DMS114 treated with DMSO at 0.1 percent for 48 hours (cell line): ENCODE data around the gene SPEM1.

Experiments used
- DNase-seq: peaks from one replicate; lab custom pipeline; 2025; ENCODE audit not compliant: unreplicated experiment; lab: John Stamatoyannopoulos, UW

Gene SPEM1

DNA sequence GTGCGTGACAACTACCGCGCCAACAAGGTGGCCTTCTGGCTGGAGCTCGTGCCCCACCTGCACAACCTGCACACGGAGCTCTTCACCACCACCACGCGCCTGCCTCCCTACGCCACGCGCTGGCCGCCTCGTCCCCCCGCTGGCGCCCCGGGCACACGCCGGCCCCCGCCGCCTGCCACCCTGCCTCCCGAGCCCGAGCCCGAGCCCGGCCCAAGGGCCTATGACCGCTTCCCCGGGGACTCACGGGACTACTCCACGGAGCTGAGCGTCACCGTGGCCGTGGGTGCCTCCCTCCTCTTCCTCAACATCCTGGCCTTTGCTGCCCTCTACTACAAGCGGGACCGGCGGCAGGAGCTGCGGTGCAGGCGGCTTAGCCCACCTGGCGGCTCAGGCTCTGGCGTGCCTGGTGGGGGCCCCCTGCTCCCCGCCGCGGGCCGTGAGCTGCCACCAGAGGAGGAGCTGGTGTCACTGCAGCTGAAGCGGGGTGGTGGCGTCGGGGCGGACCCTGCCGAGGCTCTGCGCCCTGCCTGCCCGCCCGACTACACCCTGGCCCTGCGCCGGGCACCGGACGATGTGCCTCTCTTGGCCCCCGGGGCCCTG is 3.0 kb upstream of the SPEM1 start:
- DNase-seq: no peak

DNA sequence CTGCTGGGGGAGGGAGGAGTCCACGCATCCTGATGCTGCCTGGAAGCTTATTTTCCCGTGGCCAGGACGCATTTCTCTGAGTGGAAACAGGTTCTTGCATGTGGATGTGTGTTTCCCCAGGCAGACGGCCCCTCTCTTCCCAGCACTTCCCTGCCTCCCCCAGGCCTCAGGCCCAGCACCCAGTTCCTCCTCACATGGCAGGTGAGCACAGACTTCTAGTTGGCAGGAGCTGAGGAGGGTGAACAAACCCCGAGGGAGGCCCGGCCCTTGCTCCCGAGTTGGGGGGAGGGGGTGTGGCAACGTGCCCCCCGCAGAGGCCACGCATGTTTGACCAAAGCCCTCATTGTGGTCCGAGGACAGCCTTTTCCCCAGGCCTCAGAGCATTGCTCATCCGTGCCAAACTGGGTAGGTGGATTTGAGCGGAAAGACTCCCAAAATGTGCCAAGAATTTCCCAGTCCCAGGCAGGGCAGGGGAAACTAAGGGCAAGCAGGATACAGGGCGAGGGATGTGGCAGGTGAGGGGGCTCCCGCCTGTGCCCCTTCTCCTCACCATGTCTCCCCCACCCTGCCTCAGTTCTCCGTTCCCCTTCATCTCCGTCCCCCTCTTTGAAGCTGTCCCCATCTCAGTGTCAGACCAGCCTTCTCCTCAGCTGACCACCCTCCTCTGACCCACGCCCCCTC is 1.5 kb upstream of the SPEM1 start:
- no peak for DNase-seq

DNA sequence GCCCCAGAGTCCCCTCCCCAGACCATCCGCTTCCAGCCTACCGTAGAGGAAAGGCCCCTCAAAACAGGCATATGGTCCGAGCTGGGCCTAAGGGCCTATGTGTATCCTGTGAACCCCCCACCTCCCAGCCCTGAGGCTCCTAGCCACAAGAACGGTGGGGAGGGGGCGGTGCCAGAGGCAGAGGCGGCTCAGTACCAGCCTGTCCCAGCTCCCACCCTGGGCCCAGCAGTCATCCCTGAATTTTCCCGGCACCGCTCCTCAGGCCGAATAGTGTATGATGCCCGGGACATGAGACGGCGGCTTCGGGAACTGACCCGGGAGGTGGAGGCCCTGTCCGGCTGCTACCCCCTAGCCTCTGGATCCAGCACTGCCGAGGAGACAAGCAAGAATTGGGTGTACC is 1.1 kb downstream of the SPEM1 start:
- no peak for DNase-seq

DNA sequence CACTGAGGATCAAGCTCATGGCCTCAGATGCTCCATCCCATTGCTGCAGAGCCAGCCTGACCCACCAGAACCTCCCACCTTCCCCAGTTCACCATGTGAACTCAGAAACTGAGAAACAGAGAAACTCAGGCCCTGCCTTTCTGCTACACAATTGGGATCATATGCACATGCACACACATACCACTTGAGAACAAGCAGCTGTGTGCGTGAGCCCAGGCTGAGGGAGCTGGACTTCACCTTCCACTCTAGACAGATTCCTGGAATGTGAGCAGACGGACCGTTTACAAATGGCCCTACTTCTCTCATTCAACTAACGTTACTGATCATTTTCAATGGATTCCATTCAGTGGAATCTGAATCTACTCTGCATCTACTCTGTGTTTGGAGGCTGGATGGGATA is 3.6 kb downstream of the SPEM1 start:
- no peak for DNase-seq

DNA sequence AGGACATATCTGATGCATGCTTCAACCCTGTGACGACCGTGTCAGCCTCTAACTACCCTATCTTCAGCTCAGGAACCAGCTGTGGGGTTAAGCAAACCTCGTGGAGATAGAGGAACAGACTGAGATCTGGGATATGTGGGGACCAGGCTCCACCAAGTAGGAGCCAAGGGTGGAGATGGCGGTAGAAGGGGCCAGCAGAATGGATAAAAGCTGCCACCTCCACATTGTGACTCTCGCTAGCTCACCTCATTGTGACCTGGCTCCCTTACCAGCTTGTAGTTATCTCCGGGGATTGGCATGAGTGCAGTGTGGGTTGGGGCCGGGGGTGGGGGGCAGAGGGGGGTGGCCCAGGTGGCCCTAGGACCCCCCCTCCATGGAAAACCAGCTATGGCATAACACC is 5.2 kb downstream of the SPEM1 start, which contains the start of gene SPEM2:
Gene SPEM2, plus strand, starts transcription at position 301 of the 400 bp plus-strand sequence. Its CDS starts 73 bp downstream, at position 374.
- no peak for DNase-seq

DNA sequence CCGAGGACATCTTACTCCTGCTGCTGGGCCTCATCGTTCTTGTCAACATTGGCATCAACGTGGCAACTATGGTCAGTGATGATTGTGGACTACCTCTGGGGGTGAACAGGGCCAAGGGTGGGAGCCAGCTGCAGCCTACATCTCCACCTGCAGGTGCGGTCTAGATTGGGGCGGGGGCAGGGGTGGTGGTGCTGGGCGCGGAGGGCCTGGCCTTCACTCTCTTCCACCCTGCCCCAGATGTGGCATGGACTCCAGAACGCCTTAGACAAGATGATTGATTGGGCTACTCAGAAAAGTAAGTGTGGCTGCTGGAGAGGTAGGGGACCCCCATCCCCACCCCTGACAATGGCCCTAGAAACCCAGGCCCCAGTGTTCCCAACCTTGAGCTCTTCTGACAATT is 5.6 kb downstream of the SPEM1 start:
- DNase-seq: no peak

DNA sequence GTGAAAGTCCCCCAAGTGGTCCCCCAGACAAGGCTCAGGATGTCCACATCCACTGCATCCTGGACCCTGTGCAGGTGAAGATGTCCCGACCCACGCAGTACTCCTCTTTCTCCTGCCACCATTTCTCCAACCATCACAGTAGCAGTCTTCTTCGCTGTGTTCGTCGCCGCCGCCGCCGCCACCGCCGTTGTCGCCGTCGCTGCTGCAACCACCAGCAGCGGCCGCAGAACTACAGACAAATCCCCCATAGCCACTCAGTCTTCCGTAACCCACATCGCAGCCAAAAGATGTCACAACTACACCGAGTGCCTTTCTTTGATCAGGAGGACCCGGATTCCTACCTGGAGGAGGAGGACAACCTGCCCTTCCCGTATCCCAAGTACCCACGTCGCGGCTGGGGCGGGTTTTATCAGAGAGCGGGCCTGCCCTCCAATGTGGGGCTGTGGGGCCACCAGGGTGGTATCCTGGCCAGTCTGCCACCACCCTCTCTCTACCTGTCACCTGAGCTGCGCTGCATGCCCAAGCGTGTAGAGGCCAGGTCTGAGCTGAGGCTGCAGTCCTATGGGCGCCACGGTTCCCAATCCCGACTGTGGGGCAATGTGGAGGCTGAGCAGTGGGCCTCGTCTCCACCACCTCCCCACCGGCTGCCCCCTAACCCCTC is 6.2 kb downstream of the SPEM1 start:
- no peak for DNase-seq

DNA sequence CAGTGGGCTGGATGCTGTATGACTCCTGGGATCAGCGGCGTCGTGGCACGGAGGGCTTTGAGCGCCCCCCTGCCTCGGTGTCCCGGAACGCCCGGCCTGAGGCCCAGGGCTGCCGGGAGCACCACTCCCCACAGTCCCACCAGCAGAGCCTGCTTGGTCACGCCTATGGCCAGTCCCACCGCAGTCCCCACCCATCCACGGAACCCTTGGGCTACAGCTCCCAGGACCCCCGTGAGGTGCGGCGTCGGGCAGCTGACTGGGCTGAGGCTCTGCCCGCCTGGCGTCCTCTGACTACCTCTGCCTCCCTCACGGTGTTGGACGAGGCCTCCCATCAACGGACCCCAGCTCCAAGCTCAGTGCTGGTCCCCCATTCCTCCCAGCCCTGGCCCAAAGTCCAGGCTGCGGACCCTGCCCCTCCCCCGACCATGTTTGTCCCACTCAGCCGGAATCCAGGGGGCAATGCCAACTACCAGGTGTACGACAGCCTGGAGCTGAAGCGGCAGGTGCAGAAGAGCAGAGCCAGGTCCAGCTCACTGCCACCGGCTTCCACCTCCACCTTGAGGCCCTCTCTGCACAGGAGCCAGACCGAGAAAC is 6.9 kb downstream of the SPEM1 start:
- no peak for DNase-seq

DNA sequence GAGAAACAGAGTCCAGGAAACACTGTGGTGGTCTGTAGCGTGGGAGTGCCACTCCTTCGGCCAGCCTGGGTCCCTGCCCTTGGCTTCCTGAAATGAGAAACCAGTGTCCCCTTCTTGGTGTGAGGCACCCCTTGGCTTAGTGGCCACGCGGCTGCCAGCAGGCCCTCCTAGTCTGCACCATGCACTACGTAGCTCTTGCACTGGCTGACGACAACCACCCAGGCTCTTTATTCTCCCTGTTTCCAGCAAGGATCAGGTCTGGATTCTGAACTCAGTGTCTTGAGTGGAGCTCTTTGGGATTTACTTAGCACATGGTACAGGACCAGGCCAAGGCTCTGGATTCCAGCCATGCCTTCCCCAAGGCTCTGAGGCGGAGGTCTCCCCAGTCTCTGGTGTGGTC is 7.4 kb downstream of the SPEM1 start:
- DNase-seq: no peak

DNA sequence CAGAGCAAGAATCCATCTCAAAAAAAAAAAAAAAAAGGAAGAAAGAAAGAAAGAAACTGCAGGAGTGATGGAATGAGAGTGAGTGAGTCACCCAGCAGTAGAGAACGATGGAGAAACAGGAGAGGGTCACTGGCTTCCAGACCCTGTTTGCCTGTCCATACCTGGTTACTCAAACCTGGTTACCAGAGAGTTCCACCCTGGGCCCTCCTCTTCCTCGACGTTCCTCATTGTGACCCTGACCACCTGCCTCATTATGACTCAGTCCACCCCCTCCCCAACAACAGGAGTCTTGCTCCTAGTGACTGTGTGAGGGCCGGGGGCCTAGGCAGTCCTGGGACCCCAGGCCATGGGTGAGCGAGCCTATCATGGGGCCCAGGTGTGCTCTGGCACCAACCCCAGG is 8.4 kb downstream of the SPEM1 start, which contains the start of gene SPEM3:
Gene SPEM3, plus strand, starts transcription at position 301 of the 400 bp plus-strand sequence. Its CDS starts 46 bp downstream, at position 347.
- no peak for DNase-seq

DNA sequence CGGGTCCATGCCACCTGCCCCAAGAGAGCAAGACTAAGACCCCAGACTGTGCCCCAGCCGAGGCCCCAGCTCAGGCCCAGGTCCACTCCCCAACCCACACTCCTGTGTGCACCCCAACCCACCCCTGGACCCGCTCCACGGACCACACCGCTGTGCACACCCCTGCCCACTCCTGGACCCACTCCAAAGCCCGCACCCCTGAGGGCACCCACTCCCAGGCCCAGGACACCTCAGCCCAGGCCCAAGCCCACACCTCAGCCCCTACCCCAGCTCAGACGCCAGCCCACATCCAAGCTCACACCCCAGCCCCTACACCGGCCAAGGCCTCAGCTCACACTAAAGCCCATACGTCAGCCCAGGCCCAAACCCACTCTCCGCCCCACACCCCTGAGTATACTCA is 9.6 kb downstream of the SPEM1 start:
- DNase-seq: no peak

DNA sequence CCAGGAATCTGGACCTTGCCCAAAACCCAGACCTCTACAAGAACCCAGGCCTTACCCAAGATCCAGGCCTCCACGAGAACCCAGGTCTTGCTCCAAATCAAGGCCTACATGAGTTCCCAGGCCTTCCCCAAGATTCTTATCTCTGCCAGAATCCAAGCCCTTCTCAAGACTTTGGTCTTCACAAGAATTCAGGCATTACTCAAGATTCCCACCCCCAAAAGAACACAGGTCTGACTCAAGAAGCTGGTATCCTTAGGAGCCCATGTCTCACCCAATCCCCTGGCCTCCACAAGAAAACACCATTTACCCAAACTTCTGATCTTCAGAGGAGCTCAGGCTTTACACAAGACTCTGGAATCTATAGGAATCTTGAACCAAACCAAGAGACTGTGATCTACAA is 11.1 kb downstream of the SPEM1 start:
- DNase-seq: no peak

DNA sequence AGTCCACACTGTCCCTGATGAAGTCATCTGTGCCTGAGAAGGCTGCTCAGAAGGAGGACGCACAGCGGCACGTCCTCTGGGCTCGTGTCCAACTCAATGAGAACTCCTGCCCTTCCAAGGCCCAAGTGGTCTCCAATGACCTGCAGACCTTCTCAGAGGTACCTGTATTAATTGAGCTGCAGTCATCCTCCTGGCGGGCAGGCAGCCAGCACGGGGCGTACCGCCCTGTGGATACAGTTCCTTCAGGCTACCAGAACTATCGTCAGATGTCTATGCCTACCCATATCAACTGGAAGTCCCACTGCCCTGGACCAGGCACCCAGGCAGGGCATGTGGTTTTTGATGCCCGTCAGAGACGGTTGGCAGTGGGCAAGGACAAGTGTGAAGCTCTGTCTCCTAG is 12.2 kb downstream of the SPEM1 start:
- no peak for DNase-seq

DNA sequence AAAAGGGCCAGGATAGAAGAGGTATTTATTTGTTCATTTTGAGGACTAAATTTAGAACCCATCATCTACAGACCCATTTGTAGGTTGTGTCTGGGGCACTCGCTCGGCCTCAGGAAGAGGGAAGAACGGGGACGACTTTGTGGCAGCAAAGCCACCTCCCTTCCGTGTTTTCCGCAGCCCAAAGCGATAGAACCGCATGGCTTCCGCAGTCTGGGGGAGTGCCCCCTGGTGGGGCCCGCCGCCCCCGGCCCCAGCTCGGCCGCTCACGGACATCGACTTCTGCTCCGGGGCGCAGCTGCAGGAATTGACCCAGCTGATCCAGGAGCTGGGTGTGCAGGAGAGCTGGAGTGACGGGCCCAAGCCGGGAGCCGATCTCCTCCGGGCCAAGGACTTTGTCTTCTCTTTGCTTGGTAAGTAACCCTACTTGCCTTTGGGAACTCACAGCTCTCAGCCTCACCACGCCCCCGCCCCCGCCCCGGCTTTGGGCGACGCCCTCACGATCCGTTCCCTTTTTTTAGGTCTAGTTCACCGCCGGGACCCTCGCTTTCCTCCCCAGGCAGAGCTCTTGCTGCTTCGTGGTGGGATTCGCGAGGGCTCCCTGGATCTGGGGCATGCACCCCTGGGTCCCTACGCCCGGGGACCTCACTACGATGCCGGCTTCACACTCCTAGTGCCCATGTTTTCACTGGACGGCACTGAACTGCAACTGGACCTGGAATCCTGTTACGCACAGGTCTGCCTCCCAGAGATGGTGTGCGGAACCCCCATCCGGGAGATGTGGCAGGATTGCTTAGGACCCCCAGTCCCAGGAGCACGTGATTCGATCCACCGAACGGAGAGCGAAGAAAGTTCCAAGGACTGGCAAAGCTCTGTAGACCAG is 15.8 kb downstream of the SPEM1 start:
- DNase-seq: no peak

DNA sequence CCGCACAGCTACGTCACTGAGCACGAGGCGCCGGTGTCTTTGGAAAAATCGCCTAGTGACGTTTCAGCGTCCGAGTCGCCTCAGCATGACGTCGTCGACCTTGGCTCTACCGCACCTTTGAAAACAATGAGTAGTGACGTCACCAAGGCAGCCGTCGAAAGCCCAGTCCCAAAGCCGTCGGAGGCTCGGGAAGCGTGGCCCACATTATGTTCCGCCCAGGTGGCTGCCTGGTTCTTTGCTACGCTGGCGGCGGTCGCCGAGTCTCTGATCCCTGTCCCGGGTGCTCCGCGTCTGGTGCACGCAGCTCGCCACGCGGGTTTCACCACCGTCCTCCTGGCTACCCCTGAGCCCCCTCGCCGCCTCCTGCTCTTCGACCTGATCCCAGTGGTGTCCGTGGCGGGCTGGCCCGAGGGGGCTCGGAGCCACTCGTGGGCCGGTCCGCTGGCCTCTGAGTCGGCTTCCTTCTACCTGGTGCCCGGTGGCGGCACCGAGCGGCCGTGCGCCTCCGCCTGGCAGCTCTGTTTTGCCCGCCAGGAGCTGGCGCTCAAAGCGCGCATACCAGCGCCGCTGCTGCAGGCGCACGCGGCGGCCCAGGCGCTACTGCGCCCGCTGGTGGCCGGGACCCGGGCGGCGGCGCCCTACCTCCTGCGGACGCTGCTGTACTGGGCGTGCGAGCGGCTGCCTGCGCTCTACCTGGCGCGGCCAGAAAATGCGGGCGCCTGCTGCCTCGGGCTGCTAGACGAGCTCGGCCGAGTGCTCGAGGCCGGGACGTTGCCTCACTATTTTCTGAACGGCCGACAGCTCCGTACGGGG is 16.6 kb downstream of the SPEM1 start:
- peak; percentile 36 for DNase-seq

DNA sequence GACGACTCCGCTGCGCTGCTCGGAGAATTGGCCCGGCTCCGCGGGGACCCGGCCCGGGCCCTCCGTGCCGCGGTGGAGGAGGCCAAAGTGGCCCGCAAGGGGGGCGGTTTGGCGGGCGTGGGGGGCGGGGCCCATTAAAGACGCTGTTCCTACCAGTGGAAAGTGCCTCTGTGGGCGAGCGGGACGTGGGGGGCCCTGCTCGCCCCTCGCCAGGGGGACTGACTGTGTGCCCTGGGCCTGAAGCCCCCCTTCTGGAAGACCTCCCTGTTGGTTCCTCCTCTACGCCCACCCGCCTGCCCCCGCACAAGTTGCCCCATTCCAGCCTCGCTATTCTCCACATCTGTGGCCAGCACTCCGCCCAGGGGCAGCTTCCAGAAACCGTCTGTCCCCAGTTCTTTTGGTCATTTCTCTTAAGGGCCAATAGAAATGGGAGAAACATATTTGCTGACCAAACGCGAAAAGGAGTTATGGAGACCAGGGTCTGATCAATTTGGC is 17.3 kb downstream of the SPEM1 start:
- DNase-seq: no peak

DNA sequence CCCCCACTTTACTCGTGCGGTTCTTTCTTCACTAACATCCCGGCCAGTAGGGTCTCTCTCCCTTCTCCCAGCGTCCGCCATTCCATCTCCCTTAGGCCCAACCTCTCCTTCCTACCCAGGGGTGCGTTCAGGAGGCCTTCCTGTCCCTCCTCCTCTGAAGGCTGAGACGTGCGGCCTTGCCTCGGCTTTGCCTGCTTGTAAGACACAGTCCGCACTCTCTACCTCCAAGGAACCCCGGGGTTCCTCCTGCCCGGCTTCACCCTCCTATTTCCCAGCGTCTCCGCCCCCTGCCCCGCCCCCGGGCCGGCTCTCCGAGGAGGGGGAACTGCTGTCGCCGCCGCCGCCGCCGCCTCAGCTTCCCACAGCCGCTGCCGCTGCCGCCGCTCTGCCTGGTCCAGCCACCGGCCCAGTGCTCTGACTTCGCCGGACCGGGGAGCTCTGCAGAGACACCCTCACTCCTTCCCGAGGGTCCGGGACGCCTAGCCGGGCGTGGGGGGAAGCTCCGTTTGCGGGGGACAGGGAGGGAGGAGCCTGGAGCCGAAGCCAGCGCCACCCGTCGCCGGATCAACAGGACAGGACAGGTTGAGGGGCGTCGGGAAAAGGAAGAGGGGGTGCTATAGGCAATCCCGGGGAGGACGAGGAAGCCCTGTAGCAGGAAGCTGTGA is 18.0 kb downstream of the SPEM1 start:
- DNase-seq: peak; percentile 76

DNA sequence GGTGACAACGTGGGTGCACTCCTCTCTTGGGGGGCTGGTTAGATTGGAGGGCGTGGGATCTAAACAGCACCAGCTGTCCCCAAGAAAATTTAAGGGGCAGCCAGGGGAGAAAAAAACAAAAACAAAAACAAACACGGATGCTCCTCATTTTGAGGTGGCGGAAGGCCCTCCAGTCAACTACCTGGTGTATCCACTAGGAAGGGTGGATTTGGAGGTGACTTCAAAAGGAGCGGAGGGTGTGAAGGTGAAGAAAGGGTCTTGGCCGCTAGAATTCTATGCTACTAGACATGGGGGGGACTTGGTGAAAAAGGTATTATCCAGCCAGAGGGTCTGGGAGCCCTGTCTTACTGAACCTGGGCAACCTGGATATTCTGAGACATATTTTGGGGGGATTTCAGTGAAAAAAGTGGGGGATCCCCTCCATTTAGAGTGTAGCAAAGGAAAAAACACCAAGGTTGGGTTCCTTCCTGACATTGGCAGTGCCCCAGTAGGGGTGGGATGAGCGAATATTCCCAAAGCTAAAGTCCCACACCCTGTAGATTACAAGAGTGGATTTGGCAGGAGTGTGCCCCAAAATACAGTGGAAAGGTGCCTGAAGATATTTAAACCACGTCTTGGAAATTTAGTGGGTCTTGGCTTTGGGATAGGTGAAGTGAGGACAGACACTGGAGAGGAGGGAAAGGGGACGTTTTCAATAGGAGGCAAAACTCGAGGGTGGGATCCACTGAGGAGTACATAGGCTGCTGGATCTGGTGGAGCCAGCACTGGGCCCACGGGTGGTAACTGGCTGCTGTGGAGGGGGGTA is 18.7 kb downstream of the SPEM1 start:
- no peak for DNase-seq
